Endodermal cell (in vitro differentiated cells): Measurements from ENCODE around the gene BRI3BP. TPM values are rescaled to one million over a fixed set of nuclear protein-coding genes. Genes with fewer than 3 reads are reported as not detected.

Experiments
- DNase-seq: peaks from one replicate; pipeline ENCODE4 v3.0.0-alpha.2; 2017
- H3K27ac ChIP-seq: 2 replicates; pipeline ENCODE4 v1.5.1; 2013; ENCODE audit warnings: mild to moderate bottlenecking, low read depth, low read length, moderate library complexity
- H3K27me3 ChIP-seq: 2 replicates; pipeline ENCODE4 v1.6.1; 2013; ENCODE audit warnings: mild to moderate bottlenecking, low read length, moderate library complexity; ENCODE audit not compliant: insufficient read depth, control insufficient read depth, poor library complexity, severe bottlenecking
- H3K36me3 ChIP-seq: 2 replicates; pipeline ENCODE4 v1.7.0; 2013; ENCODE audit warnings: mild to moderate bottlenecking, low read length, moderate library complexity; ENCODE audit not compliant: control insufficient read depth, insufficient read depth
- H3K4me1 ChIP-seq: one replicate; pipeline ENCODE4 v1.7.0; 2013; ENCODE audit warnings: low read length; ENCODE audit not compliant: control insufficient read depth, insufficient read depth
- H3K4me3 ChIP-seq: 2 replicates; pipeline ENCODE4 v1.5.1; 2013; ENCODE audit warnings: mild to moderate bottlenecking, low read length, moderate library complexity
- H3K9ac ChIP-seq: 2 replicates; pipeline ENCODE4 v1.6.1; 2013; ENCODE audit warnings: mild to moderate bottlenecking, low read length, moderate library complexity; ENCODE audit not compliant: poor library complexity, severe bottlenecking; ENCODE audit errors: extremely low read depth
- H3K9me3 ChIP-seq: 2 replicates; pipeline ENCODE4 v1.6.1; 2013; ENCODE audit warnings: mild to moderate bottlenecking, low read length, moderate library complexity; ENCODE audit not compliant: control insufficient read depth
- H3K27ac Mint-ChIP-seq: 2 replicates; pipeline ENCODE4 v1.8.0; 2020; ENCODE audit warnings: mixed read lengths
- H3K27me3 Mint-ChIP-seq: 2 replicates; pipeline ENCODE4 v1.8.0; 2021; ENCODE audit warnings: mild to moderate bottlenecking, mixed read lengths; ENCODE audit not compliant: insufficient read depth
- H3K36me3 Mint-ChIP-seq: 2 replicates; pipeline ENCODE4 v1.8.0; 2020; ENCODE audit warnings: low read depth, mixed read lengths
- H3K4me1 Mint-ChIP-seq: 2 replicates; pipeline ENCODE4 v1.8.0; 2020; ENCODE audit warnings: mixed read lengths
- H3K4me3 Mint-ChIP-seq: 2 replicates; pipeline ENCODE4 v1.8.0; 2020; ENCODE audit warnings: mild to moderate bottlenecking, moderate library complexity, mixed read lengths
- H3K9me3 Mint-ChIP-seq: 2 replicates; pipeline ENCODE4 v1.8.0; 2020; ENCODE audit warnings: mild to moderate bottlenecking, mixed read lengths
- CTCF ChIP-seq: fragments of 200-600 bp; sonication (generic); conservative IDR thresholded peaks from 2 replicates; pipeline ENCODE4 v1.5.0; 2021; ENCODE audit warnings: antibody characterized with exemption, mild to moderate bottlenecking
- WGBS, 2 experiments: methylation state at CpG; one replicate each; pipeline versions ENCODE4 v1.1.5 to v1.1.7; 2013; ENCODE audit warnings: missing lambda C conversion rate in 2 of 2, mixed read lengths in 1 of 2; ENCODE audit not compliant: insufficient coverage in 1 of 2, insufficient read length in 1 of 2; 5-methylcytosine and 5-hydroxymethylcytosine counted together
- total RNA-seq, 2 donors: library from RNA; stranded (reverse); fragmentation: NEBNext Ultra II Directional in 1 of 2; extraction: Animal tissue kit (Norgen Biotek cat#: 25700) in 1 of 2; gene quantifications; 2 replicates in 1 of 2; 3 replicates in 1 of 2; pipeline ENCODE4 v1.2.1, GENCODE V29; 2021

BRI3BP gene
- total RNA-seq, 2 donors from 2014 or later: 10.5 to 16.0 TPM

- Histone ChIP-seq H3K4me1 (no peaks in the 10 kb centered on the region), H3K9me3 (no peaks in the 10 kb centered on the region), H3K9ac (no peak overlapping the region), H3K27me3 (no peaks in the 10 kb centered on the region), H3K27ac (no peak overlapping the region), H3K4me3 (peak overlapping the region; percentile 82), H3K36me3 (no peaks in the 10 kb centered on the region)
- WGBS, 2 experiments: 61 to 77% methylated on average over 13 to 15 of the region's 15 CpGs
- no peaks in the 10 kb centered on the region for H3K27me3 Mint-ChIP-seq
- H3K4me3 Mint-ChIP-seq: peak overlapping the region; percentile 52
- no peak for DNase-seq
- H3K36me3 Mint-ChIP-seq: no peaks in the 10 kb centered on the region
- no peak overlapping the region for H3K27ac Mint-ChIP-seq
- H3K9me3 Mint-ChIP-seq: peaks cover 3% of the 10 kb centered on the region
- H3K4me1 Mint-ChIP-seq: no peaks in the 10 kb centered on the region
- TF ChIP-seq CTCF: no peak
These were observed 55.6 kb downstream of the BRI3BP start for GRCh38 chr12:125049093-125049458.

GRCh38 chr12:125050446-125050845 lies 57.0 kb downstream of the BRI3BP start:
- Mint-ChIP-seq H3K4me1 (no peaks in the 10 kb centered on the region), H3K9me3 (peaks cover 6% of the 10 kb centered on the region), H3K27ac (no peak overlapping the region), H3K27me3 (no peaks in the 10 kb centered on the region), H3K36me3 (no peaks in the 10 kb centered on the region), H3K4me3 (no peak overlapping the region)
- DNase-seq: peak; percentile 31
- no peaks in the 10 kb centered on the region for H3K27me3 ChIP-seq
- H3K27ac ChIP-seq: no peak overlapping the region
- no peak overlapping the region for H3K4me3 ChIP-seq
- H3K9ac ChIP-seq: no peak overlapping the region
- no peaks in the 10 kb centered on the region for H3K9me3 ChIP-seq
- H3K36me3 ChIP-seq: no peaks in the 10 kb centered on the region
- 90 to 93% methylated on average over 6 to 10 of the region's 10 CpGs for WGBS, 2 experiments
- no peak for TF ChIP-seq CTCF
- no peaks in the 10 kb centered on the region for H3K4me1 ChIP-seq

GRCh38 chr12:125050868-125051267 lies 57.4 kb downstream of the BRI3BP start:
- DNase-seq: peak; percentile 8
- Mint-ChIP-seq H3K4me3 (no peak overlapping the region), H3K36me3 (no peaks in the 10 kb centered on the region), H3K9me3 (peaks cover 6% of the 10 kb centered on the region), H3K27me3 (no peaks in the 10 kb centered on the region), H3K27ac (no peak overlapping the region), H3K4me1 (no peaks in the 10 kb centered on the region)
- H3K9me3 ChIP-seq: no peaks in the 10 kb centered on the region
- H3K27me3 ChIP-seq: no peaks in the 10 kb centered on the region
- H3K4me1 ChIP-seq: no peaks in the 10 kb centered on the region
- no peak overlapping the region for H3K27ac ChIP-seq
- WGBS, 2 experiments: 89% methylated on average over 2 of the region's 3 CpGs; no CpG with 5 or more reads in 1 of the 2 experiments
- no peak overlapping the region for H3K9ac ChIP-seq
- no peaks in the 10 kb centered on the region for H3K36me3 ChIP-seq
- no peak for TF ChIP-seq CTCF
- H3K4me3 ChIP-seq: no peak overlapping the region
